HepG2 (cell line): ENCODE results near the gene FGGY.

Experiments
- BHLHE40 ChIP-seq: IDR thresholded peaks from 2 replicates; pipeline ENCODE4 v1.6.1; 2011; ENCODE audit warnings: low read length, improper control_type of control experiment
- KDM1A ChIP-seq: IDR thresholded peaks from 2 replicates; pipeline ENCODE4 v1.6.1; 2016; ENCODE audit warnings: missing compliant biosample characterization
- MEIS2 ChIP-seq: sonication (generic); formaldehyde crosslinking; IDR thresholded peaks from 2 replicates; pipeline ENCODE4 v1.9.0; 2021; ENCODE audit warnings: mild to moderate bottlenecking, missing genetic modification reagents
- MXI1 ChIP-seq: IDR thresholded peaks from 3 replicates; pipeline ENCODE4 v1.6.1; 2012; ENCODE audit warnings: low read depth, low read length, inconsistent platforms, borderline replicate concordance
- SMAD3 ChIP-seq: sonication (generic); formaldehyde crosslinking; IDR thresholded peaks from 2 replicates; pipeline ENCODE4 v1.4.0; 2020; ENCODE audit warnings: missing genetic modification reagents
- TCF7L2 ChIP-seq: IDR thresholded peaks from 2 replicates; pipeline ENCODE4 v1.6.1; 2011; ENCODE audit warnings: mild to moderate bottlenecking, low read depth, low read length, moderate library complexity
- ZNF20 ChIP-seq: sonication (generic); formaldehyde crosslinking; IDR thresholded peaks from 2 replicates; pipeline ENCODE4 v1.4.0; 2020; ENCODE audit warnings: mild to moderate bottlenecking, moderate library complexity, missing genetic modification reagents
- ZNF333 ChIP-seq: sonication (generic); formaldehyde crosslinking; IDR thresholded peaks from 2 replicates; pipeline ENCODE4 v1.4.0; 2020; ENCODE audit warnings: mild to moderate bottlenecking, missing genetic modification reagents, borderline replicate concordance
- TF ChIP-seq, protein P1 (sequence below): sonication (generic); formaldehyde crosslinking; IDR thresholded peaks from 2 replicates; pipeline ENCODE4 v1.5.0; 2020; ENCODE audit warnings: missing genetic modification reagents, mild to moderate bottlenecking, borderline replicate concordance
- TF ChIP-seq, protein P2 (sequence below): sonication (generic); formaldehyde crosslinking; IDR thresholded peaks from 2 replicates; pipeline ENCODE4 v1.4.0; 2020; ENCODE audit warnings: mild to moderate bottlenecking, missing genetic modification reagents
- TF ChIP-seq, protein P3 (sequence below): sonication (generic); formaldehyde crosslinking; IDR thresholded peaks from 2 replicates; pipeline ENCODE4 v1.5.0; 2020; ENCODE audit warnings: mild to moderate bottlenecking, missing genetic modification reagents, moderate library complexity
- TF ChIP-seq, protein P4 (sequence below): sonication (generic); formaldehyde crosslinking; conservative IDR thresholded peaks from 2 replicates; pipeline ENCODE4 v1.4.0; 2020; ENCODE audit warnings: missing genetic modification reagents
- TF ChIP-seq, protein P5 (sequence below): sonication (generic); formaldehyde crosslinking; IDR thresholded peaks from 2 replicates; pipeline ENCODE4 v1.8.0; 2022; ENCODE audit warnings: low read depth, missing genetic modification reagents

DNA sequence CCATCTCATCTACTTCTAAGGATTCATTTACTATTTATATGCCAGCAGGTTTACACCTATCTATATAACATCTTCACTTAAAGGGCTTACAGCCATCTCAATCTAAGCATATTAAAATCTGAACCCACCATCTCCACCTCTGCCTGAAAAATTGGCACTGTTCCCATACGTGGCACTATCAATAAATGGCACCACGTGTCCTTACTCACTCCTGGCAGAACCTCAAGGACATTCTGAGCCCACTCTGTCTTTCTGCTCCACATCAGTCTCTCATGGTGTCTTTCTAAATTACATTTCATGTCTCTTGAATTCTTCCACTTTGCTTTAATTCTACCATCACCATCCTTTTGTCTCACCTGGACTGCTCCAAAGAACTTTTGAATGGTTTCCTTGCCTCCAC is 445.6 kb downstream of the FGGY start:
- TF ChIP-seq, protein P1, sequence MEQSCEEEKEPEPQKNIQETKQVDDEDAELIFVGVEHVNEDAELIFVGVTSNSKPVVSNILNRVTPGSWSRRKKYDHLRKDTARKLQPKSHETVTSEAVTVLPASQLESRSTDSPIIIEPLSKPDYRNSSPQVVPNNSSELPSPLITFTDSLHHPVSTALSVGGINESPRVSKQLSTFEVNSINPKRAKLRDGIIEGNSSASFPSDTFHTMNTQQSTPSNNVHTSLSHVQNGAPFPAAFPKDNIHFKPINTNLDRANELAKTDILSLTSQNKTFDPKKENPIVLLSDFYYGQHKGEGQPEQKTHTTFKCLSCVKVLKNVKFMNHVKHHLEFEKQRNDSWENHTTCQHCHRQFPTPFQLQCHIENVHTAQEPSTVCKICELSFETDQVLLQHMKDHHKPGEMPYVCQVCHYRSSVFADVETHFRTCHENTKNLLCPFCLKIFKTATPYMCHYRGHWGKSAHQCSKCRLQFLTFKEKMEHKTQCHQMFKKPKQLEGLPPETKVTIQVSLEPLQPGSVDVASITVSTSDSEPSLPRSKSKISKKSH, result no peak
- TF ChIP-seq, protein P2, sequence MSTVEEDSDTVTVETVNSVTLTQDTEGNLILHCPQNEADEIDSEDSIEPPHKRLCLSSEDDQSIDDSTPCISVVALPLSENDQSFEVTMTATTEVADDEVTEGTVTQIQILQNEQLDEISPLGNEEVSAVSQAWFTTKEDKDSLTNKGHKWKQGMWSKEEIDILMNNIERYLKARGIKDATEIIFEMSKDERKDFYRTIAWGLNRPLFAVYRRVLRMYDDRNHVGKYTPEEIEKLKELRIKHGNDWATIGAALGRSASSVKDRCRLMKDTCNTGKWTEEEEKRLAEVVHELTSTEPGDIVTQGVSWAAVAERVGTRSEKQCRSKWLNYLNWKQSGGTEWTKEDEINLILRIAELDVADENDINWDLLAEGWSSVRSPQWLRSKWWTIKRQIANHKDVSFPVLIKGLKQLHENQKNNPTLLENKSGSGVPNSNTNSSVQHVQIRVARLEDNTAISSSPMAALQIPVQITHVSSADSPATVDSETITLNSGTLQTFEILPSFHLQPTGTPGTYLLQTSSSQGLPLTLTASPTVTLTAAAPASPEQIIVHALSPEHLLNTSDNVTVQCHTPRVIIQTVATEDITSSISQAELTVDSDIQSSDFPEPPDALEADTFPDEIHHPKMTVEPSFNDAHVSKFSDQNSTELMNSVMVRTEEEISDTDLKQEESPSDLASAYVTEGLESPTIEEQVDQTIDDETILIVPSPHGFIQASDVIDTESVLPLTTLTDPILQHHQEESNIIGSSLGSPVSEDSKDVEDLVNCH, result no peak
- TF ChIP-seq ZNF20 (no peak), TCF7L2 (no peak), SMAD3 (no peak), BHLHE40 (no peak), ZNF333 (CRISPR knock-in tag) (no peak), MEIS2 (CRISPR knock-in tag) (no peak), MXI1 (no peak), KDM1A (CRISPR knock-in tag) (no peak)
- TF ChIP-seq, protein P3, sequence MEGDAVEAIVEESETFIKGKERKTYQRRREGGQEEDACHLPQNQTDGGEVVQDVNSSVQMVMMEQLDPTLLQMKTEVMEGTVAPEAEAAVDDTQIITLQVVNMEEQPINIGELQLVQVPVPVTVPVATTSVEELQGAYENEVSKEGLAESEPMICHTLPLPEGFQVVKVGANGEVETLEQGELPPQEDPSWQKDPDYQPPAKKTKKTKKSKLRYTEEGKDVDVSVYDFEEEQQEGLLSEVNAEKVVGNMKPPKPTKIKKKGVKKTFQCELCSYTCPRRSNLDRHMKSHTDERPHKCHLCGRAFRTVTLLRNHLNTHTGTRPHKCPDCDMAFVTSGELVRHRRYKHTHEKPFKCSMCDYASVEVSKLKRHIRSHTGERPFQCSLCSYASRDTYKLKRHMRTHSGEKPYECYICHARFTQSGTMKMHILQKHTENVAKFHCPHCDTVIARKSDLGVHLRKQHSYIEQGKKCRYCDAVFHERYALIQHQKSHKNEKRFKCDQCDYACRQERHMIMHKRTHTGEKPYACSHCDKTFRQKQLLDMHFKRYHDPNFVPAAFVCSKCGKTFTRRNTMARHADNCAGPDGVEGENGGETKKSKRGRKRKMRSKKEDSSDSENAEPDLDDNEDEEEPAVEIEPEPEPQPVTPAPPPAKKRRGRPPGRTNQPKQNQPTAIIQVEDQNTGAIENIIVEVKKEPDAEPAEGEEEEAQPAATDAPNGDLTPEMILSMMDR (CRISPR knock-in tag), result no peak
- TF ChIP-seq, protein P4, sequence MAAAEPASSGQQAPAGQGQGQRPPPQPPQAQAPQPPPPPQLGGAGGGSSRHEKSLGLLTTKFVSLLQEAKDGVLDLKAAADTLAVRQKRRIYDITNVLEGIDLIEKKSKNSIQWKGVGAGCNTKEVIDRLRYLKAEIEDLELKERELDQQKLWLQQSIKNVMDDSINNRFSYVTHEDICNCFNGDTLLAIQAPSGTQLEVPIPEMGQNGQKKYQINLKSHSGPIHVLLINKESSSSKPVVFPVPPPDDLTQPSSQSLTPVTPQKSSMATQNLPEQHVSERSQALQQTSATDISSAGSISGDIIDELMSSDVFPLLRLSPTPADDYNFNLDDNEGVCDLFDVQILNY (CRISPR knock-in tag), result no peak
- TF ChIP-seq, protein P5, sequence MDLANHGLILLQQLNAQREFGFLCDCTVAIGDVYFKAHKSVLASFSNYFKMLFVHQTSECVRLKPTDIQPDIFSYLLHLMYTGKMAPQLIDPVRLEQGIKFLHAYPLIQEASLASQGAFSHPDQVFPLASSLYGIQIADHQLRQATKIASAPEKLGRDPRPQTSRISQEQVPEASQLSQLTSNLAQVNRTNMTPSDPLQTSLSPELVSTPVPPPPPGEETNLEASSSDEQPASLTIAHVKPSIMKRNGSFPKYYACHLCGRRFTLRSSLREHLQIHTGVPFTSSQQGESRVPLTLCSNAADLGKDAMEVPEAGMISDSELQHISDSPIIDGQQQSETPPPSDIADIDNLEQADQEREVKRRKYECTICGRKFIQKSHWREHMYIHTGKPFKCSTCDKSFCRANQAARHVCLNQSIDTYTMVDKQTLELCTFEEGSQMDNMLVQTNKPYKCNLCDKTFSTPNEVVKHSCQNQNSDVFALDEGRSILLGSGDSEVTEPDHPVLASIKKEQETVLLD (CRISPR knock-in tag), result no peak
